Subcutaneous abdominal adipose tissue (tissue), 5 donors: ENCODE data around the gene WWOX.

ENCODE experiments used
- H3K27ac ChIP-seq: one replicate; pipeline ENCODE4 v1.7.0; 2013; ENCODE audit warnings: low read depth, mild to moderate bottlenecking, inconsistent platforms, low read length, moderate library complexity
- H3K27me3 ChIP-seq, 5 donors: one replicate each; pipeline ENCODE4 v1.7.0; 2013; ENCODE audit warnings: low read length in 5 of 5, inconsistent platforms in 1 of 5; ENCODE audit not compliant: control insufficient read depth in 5 of 5, insufficient read depth in 4 of 5
- H3K36me3 ChIP-seq, 5 donors: one replicate each; pipeline ENCODE4 v1.7.0; 2013; ENCODE audit warnings: low read length in 5 of 5; ENCODE audit not compliant: control insufficient read depth in 5 of 5, insufficient read depth in 5 of 5
- H3K4me1 ChIP-seq, 5 donors: one replicate each; pipeline ENCODE4 v1.7.0; 2013; ENCODE audit warnings: low read length in 5 of 5, mild to moderate bottlenecking in 3 of 5, moderate library complexity in 1 of 5; ENCODE audit not compliant: control insufficient read depth in 5 of 5, insufficient read depth in 5 of 5
- H3K4me3 ChIP-seq, 5 donors: one replicate each; pipeline ENCODE4 v1.7.0; 2013; ENCODE audit warnings: low read length in 5 of 5, low read depth in 1 of 5
- H3K9ac ChIP-seq, 5 donors: one replicate each; pipeline ENCODE4 v1.7.0; 2013; ENCODE audit warnings: low read length in 5 of 5, mild to moderate bottlenecking in 4 of 5, moderate library complexity in 3 of 5
- H3K9me3 ChIP-seq, 5 donors: one replicate each; pipeline ENCODE4 v1.7.0; 2013; ENCODE audit warnings: low read length in 5 of 5; ENCODE audit not compliant: control insufficient read depth in 5 of 5
- donor health status: healthy.
- donor health status: healthy.
- donor health status: healthy.
- donor health status: healthy.
- donor health status: healthy.

The WWOX gene

DNA sequence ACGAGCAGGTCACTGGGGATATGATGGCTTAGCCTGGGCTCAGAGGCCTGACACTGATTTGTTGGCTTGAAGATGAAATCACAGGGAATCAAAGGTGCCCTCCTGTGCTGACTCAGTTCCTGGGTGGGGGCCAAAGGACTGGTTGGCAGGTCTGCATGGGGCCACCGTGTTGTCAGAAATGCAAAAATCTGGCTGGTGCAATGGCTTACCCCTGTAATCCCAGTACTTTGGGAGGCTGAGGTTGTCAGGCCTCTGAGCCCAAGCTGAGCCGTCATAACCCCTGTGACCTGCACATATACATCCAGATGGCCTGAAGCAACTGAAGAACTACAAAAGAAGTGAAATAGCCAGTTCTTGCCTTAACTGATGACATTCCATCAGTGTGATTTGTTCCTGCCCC lies 314.2 kb downstream of the WWOX start:
- no peak overlapping the region for H3K27ac ChIP-seq
- no peaks in the 10 kb centered on the region for H3K36me3 ChIP-seq
- no peak overlapping the region for H3K9ac ChIP-seq
- H3K4me1 ChIP-seq: no peaks in the 10 kb centered on the region
- no peak overlapping the region for H3K4me3 ChIP-seq
- peaks cover 0 to 9% (median 0%) of the 10 kb centered on the region in 5 donors for H3K9me3 ChIP-seq
- no peaks in the 10 kb centered on the region for H3K27me3 ChIP-seq

DNA sequence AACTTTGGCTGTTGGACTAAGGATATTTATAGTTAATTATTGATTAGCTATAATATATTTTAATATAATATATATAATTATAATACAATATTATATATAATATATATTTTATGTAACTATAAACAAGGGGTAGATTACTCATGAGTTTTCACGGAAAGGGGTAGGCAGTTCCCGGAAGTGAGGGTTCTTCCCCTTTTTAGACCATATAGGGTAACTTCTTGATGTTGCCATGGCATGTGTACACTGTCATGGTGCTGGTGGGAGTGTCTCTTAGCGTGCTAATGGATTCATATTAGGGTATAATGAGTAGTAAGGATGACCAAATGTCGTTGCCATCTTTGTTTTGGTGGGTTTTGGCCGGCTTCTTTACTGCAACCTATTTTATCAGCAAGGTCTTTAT lies 315.6 kb downstream of the WWOX start:
- H3K9ac ChIP-seq: no peak overlapping the region
- no peaks in the 10 kb centered on the region for H3K4me1 ChIP-seq
- H3K27ac ChIP-seq: no peak overlapping the region
- peaks cover 0 to 9% (median 0%) of the 10 kb centered on the region in 5 donors for H3K9me3 ChIP-seq
- no peak overlapping the region for H3K4me3 ChIP-seq
- H3K27me3 ChIP-seq: no peaks in the 10 kb centered on the region
- H3K36me3 ChIP-seq: no peaks in the 10 kb centered on the region

DNA sequence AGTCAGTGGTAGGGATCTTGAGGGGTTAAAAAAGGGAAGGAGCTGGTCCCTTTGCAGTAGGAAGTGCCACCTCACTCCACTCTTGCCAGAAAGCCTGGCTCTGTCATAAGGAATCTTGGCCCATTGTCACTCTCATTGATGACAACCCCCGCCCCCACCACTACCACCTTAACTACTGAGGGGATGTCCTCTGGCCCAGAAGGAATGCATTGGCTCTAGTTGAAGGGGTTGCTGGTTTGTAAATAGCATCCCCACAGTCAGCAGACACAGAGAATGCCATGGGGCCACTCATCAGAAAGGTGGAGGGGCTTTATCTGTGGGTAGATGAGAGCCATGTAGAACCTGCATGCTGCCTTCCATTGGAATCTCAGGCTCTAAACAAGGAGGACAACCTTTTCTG lies 316.2 kb downstream of the WWOX start:
- Histone ChIP-seq H3K27me3 (no peaks in the 10 kb centered on the region), H3K9ac (no peak overlapping the region), H3K4me1 (no peaks in the 10 kb centered on the region), H3K27ac (no peak overlapping the region), H3K9me3 (peaks cover 0 to 9% (median 0%) of the 10 kb centered on the region in 5 donors), H3K4me3 (no peak overlapping the region), H3K36me3 (no peaks in the 10 kb centered on the region)

DNA sequence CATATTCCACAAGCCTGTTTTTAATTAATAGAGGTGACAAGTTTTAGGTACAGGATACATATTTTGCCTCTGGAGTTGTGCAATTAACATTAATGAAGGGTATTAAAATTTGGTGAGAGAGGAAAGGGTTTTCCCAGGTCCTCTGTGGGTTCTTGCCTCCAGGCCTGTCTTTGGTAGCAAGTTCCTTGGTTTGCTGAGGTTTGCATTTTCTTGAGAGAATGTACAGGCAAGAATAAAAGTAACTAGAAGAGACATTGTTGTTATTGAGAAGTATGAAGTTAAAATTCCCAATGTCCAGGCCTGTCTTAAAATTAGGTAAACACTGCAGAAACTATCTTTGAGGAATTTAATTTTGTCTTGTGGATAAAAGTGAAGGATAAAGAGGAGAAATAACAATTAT lies 316.9 kb downstream of the WWOX start:
- no peak overlapping the region for H3K9ac ChIP-seq
- peaks cover 0 to 9% (median 0%) of the 10 kb centered on the region in 5 donors for H3K9me3 ChIP-seq
- no peak overlapping the region for H3K27ac ChIP-seq
- H3K4me3 ChIP-seq: no peak overlapping the region
- no peaks in the 10 kb centered on the region for H3K27me3 ChIP-seq
- no peaks in the 10 kb centered on the region for H3K36me3 ChIP-seq
- H3K4me1 ChIP-seq: no peaks in the 10 kb centered on the region

DNA sequence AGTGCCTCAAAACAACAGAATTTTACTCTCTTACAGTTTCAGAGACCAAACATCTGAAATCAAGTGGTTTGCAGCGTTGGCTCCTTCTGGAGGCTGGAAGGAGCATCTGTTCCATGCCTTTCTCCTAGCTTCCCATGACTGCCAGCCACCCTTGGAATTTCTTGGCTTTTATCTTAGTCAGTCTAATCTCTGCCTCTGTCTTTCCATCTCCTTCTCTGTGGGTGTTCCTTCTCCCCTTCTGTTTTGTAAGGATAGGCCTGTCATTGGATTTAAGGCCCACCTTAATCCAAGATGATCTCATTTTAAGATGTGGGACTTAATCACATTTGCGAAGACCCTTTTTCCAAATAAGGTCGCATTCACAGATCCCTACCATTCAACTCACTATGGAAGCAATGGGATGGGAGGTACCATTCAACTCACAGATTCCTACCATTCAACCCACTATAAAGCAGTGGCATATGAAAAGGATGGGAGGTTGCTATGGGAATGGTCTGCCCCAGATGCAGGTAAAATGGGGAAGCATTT lies 321.8 kb downstream of the WWOX start:
- Histone ChIP-seq H3K4me3 (no peak overlapping the region), H3K4me1 (no peaks in the 10 kb centered on the region), H3K36me3 (peaks cover 0 to 3% (median 0%) of the 10 kb centered on the region in 5 donors), H3K27ac (no peak overlapping the region), H3K9ac (no peak overlapping the region), H3K9me3 (no peaks in the 10 kb centered on the region), H3K27me3 (no peaks in the 10 kb centered on the region)

DNA sequence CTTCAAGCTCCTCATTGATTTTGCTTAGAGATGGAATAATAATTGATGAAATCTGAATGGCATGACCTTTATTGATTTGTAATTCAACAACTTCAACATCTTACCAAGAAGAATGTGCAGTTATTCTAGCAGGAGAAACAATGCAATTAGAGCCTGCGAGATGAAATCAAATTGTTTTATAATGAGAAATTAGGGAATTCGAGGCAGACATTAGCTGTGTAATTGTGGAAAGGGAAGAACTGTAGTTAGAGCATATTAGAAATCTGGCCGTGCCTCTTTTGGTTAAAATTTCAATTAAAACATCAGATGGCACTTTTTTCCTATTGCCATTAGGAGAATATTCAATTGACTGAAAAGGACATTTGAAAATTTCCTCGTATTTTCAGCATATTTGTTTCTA lies 325.8 kb downstream of the WWOX start:
- H3K27ac ChIP-seq: no peak overlapping the region
- H3K9me3 ChIP-seq: no peaks in the 10 kb centered on the region
- H3K27me3 ChIP-seq: no peaks in the 10 kb centered on the region
- no peaks in the 10 kb centered on the region for H3K4me1 ChIP-seq
- no peak overlapping the region for H3K4me3 ChIP-seq
- no peak overlapping the region for H3K9ac ChIP-seq
- H3K36me3 ChIP-seq: peaks cover 0 to 8% (median 0%) of the 10 kb centered on the region in 5 donors

DNA sequence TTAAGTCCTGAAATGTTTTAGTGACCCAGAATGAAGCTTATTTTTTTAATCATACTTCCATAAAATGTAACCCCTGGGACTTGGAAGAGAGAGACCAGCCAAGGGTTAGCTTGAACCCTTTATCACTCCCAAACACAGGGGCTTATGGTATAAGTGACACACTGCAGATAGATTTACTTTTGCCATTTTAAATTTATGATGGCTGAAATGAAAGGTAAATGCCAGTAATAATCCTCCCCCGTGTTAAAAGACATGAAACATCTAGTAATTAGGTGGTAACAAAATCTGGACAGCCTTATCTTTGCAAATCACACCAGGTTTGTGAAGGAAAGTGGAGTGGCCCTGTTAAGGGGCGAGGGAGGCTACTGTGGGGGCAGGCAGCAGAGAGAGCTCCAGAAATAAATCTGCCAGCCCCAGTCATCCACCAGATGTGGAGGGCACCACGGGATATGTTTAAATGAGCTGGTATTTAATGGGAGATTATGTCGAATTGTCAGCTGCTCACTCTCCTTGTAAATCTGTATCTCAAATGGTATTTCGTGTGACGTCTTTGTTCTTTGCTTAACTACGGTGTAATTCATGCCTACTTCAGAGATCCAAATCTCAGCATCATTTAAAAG lies 326.5 kb downstream of the WWOX start:
- Histone ChIP-seq H3K9me3 (no peaks in the 10 kb centered on the region), H3K9ac (no peak overlapping the region), H3K27me3 (no peaks in the 10 kb centered on the region), H3K4me3 (no peak overlapping the region), H3K27ac (no peak overlapping the region), H3K36me3 (peaks cover 0 to 11% (median 0%) of the 10 kb centered on the region in 5 donors), H3K4me1 (no peaks in the 10 kb centered on the region)

DNA sequence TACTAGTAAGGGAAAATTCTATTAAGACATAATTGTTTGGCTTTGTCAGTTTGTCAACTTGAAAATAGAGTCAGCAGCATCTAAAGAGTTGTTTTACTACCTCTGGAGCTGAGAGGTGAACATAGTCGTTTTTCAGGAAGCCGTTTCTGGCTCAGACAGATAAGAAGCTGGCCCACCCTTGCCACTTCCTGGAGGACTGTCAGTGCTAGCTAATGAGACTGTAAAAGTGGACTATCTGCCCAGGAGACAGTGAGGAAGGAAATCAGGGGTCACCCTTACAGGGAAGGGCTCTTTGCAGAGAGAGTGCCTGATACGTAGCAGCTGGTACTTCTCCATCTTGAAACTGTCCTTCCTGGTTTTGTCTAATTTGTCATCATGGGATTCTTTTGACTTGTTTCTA lies 328.7 kb downstream of the WWOX start:
- Histone ChIP-seq H3K4me3 (no peak overlapping the region), H3K36me3 (peaks cover 0 to 15% (median 4%) of the 10 kb centered on the region in 5 donors), H3K4me1 (no peaks in the 10 kb centered on the region), H3K9me3 (no peaks in the 10 kb centered on the region), H3K27me3 (no peaks in the 10 kb centered on the region), H3K9ac (no peak overlapping the region), H3K27ac (no peak overlapping the region)

DNA sequence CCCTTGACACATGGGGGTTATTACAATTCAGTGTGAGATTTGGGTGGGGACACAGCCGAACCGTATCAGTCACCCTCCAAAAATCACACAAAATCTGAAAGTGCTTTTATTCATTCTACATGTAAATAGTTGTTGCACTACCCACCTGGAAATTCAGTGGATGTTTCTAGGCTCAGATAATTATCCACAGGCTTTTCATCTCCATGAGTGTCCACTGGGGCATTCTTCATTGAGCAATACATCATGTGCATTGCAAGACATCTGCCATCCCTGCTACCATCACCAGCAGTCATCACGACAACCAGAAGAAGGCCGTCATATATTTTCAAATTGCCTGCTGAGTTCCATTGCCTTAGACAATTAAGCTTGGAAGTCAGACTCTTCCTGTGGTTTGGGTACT lies 330.8 kb downstream of the WWOX start:
- Histone ChIP-seq H3K9ac (no peak overlapping the region), H3K4me3 (no peak overlapping the region), H3K36me3 (peaks cover 0 to 15% (median 4%) of the 10 kb centered on the region in 5 donors)

DNA sequence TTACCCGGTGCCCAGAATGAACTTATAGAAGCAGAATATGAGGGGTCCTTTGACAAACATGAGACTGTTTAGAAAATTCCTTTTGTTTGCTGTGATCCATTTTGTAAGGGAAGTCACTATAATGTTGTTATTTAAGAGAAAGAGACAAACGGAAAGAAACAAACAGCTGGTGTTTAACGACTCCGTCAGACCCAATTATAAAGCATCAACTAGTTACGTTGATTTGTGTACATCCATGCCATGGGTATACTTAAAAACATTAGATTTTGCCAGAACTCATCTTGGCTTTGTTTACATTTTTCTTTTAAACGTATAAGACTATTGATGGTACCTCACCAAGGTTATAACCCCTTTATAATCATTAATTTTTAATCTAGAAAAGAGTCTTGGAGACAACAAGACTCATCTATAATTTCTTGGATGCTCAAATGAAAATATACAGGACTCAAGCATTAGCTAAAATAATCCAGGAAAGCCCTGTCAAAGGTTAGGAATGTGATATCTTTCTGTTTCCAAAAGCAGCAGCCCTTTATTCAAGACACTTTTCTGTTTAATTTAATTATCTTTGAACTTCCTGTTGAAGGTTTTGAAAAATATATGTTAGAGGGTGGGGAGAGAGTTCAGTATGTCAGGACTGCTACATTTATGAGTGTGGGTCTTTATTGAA lies 331.7 kb downstream of the WWOX start:
- Histone ChIP-seq H3K36me3 (peaks cover 0 to 15% (median 4%) of the 10 kb centered on the region in 5 donors), H3K27me3 (no peaks in the 10 kb centered on the region), H3K4me1 (no peaks in the 10 kb centered on the region), H3K4me3 (no peak overlapping the region), H3K27ac (no peak overlapping the region), H3K9me3 (no peaks in the 10 kb centered on the region), H3K9ac (no peak overlapping the region)

More for the DNA sequence above, 330.8 kb downstream of the WWOX start:
- H3K4me1 ChIP-seq: no peaks in the 10 kb centered on the region
- H3K27ac ChIP-seq: no peak overlapping the region
- no peaks in the 10 kb centered on the region for H3K9me3 ChIP-seq
- no peaks in the 10 kb centered on the region for H3K27me3 ChIP-seq
